ENCODE results near the gene ZNF521. TPM values are rescaled to one million over a fixed set of nuclear protein-coding genes. Genes with fewer than 3 reads are reported as not detected.

Gene ZNF521
- total RNA-seq, 1 donor from 2014 or later = 10.3 TPM

GRCh38 chr18:25141886-25142285, 210.1 kb downstream of the ZNF521 start:
- no peak for TF ChIP-seq CTCF (IDR thresholded peaks at IDR 0.05; ENCODE audit: borderline replicate concordance)
- H3K9me3 ChIP-seq (replicated peaks) = no peaks in the 10 kb centered on the region
- no peak overlapping the region for H3K27ac ChIP-seq (replicated peaks)
- peaks cover 38% of the 10 kb centered on the region for H3K4me1 ChIP-seq
- no peak for DNase-seq
- H3K36me3 ChIP-seq = no peaks in the 10 kb centered on the region
- intact Hi-C loops (cut with micrococcal nuclease) = no loop called here
- no peaks in the 10 kb centered on the region for H3K27me3 ChIP-seq (ENCODE audit: low read depth)
- no peak overlapping the region for H3K4me3 ChIP-seq

- Histone ChIP-seq H3K9me3 (replicated peaks) (no peaks in the 10 kb centered on the region), H3K4me3 (no peak overlapping the region), H3K27me3 (ENCODE audit: low read depth) (no peaks in the 10 kb centered on the region), H3K4me1 (peaks cover 43% of the 10 kb centered on the region), H3K36me3 (no peaks in the 10 kb centered on the region), H3K27ac (replicated peaks) (no peak overlapping the region)
- intact Hi-C loops (cut with micrococcal nuclease) = no loop called here
- no peak for DNase-seq
- no peak for TF ChIP-seq CTCF (IDR thresholded peaks at IDR 0.05; ENCODE audit: borderline replicate concordance)
These were observed 210.6 kb downstream of the ZNF521 start for GRCh38 chr18:25141399-25141798.

DNA sequence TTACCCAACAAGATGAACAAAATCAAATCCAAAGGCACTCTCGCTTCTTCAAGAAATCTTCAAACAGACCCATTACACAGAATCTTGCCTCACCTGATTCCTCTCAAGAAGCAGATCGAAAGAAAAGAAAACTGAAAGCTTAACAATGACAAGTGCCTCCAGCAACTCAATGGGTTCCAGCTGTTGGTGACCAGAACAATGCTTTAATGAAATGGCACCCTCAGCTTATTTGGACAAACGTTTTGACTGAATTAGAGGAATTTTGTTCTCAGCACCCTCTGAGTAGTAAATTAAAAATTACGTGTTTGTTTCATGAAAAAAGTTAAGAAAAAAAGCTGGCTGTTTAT, 211.0 kb downstream of the ZNF521 start:
- H3K36me3 ChIP-seq = no peaks in the 10 kb centered on the region
- H3K9me3 ChIP-seq (replicated peaks) = no peaks in the 10 kb centered on the region
- no peak overlapping the region for H3K27ac ChIP-seq (replicated peaks)
- no peak for DNase-seq
- TF ChIP-seq CTCF (IDR thresholded peaks at IDR 0.05; ENCODE audit: borderline replicate concordance) = no peak
- intact Hi-C loops (cut with micrococcal nuclease) = no loop called here
- peaks cover 48% of the 10 kb centered on the region for H3K4me1 ChIP-seq
- H3K27me3 ChIP-seq (ENCODE audit: low read depth) = no peaks in the 10 kb centered on the region
- no peak overlapping the region for H3K4me3 ChIP-seq

DNA sequence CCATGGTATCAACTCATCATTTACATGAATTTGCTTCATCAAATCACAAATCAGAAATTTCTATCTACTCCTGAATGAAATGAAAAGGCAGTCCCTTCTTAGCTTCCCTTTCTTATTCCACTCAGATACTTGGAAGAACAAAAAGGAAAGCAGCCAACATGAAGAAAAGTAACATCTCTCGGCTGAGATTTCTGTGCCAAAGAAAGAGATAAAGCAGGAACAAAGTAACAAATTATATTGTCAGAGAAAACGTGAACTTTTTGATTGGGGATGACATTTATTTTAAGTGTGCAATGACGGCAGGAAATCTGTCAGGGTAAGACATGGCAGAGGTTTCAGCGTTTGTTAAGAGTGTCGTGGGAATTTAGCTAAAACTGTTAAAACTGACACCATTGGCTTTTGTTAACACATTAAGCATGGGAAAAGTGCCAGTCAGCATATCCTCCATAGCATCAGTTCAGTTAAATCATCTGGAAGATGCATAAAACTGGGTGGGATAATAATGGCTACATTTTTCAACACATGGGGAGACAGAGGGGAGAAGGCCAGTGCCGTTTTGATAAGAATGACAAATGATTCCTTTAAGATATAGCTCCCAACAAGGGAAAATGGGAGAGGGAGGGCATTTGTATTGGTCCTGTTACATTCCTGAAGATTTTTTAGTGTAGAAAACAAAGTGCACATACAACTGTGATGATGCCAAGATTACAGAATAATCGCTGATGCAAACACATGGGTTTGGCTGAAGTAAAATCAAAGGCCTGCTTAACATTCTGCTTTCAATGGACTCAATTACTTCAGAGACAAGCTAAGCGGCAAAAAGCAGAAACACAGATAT, 211.6 kb downstream of the ZNF521 start:
- Histone ChIP-seq H3K4me1 (peaks cover 52% of the 10 kb centered on the region), H3K27ac (replicated peaks) (no peak overlapping the region), H3K36me3 (no peaks in the 10 kb centered on the region), H3K27me3 (ENCODE audit: low read depth) (no peaks in the 10 kb centered on the region), H3K4me3 (no peak overlapping the region), H3K9me3 (replicated peaks) (no peaks in the 10 kb centered on the region)
- TF ChIP-seq CTCF (IDR thresholded peaks at IDR 0.05; ENCODE audit: borderline replicate concordance) = no peak
- DNase-seq = no peak
- intact Hi-C loops (cut with micrococcal nuclease) = no loop called here

- intact Hi-C loops (cut with micrococcal nuclease) = no loop called here
- DNase-seq = no peak
- peaks cover 56% of the 10 kb centered on the region for H3K4me1 ChIP-seq
- TF ChIP-seq CTCF (IDR thresholded peaks at IDR 0.05; ENCODE audit: borderline replicate concordance) = no peak
- no peaks in the 10 kb centered on the region for H3K36me3 ChIP-seq
- H3K27ac ChIP-seq (replicated peaks) = peak overlapping the region; percentile 77
- peak overlapping the region; percentile 24 for H3K4me3 ChIP-seq
- no peaks in the 10 kb centered on the region for H3K27me3 ChIP-seq (ENCODE audit: low read depth)
- no peaks in the 10 kb centered on the region for H3K9me3 ChIP-seq (replicated peaks)
These were observed 214.8 kb downstream of the ZNF521 start for GRCh38 chr18:25137197-25137472.

Data from left ventricle myocardium inferior (tissue), 1 donor.